SK-N-SH treated with all-trans-retinoic acid at 6 μM for 48 hours (cell line): ENCODE results near the gene SQSTM1.

Experiments used
- ATAC-seq: fragments of 200-7000 bp; cut with Tn5 transposase; 3 replicates; pipeline ENCODE4 v1.9.1; 2020; ENCODE audit warnings: mild to moderate bottlenecking, moderate library complexity
- ARNTL ChIP-seq: fragments of 450-650 bp; formaldehyde crosslinking; IDR thresholded peaks from 2 replicates; pipeline ENCODE4 v1.5.0; 2020; ENCODE audit warnings: low read depth, mild to moderate bottlenecking, moderate library complexity, borderline replicate concordance
- BACH2 ChIP-seq: fragments of 250-450 bp; sonication (Bioruptor Pico); IDR thresholded peaks from 2 replicates; pipeline ENCODE4 v1.9.0; 2021; ENCODE audit warnings: mild to moderate bottlenecking, borderline replicate concordance
- CREB5 ChIP-seq: fragments of 250-450 bp; sonication (Bioruptor Pico); IDR thresholded peaks from 2 replicates; pipeline ENCODE4 v1.5.1; 2020; ENCODE audit warnings: low read depth, mild to moderate bottlenecking, moderate library complexity
- CSDC2 ChIP-seq: fragments of 250-450 bp; sonication (Bioruptor Pico); IDR thresholded peaks from 2 replicates; pipeline ENCODE4 v1.5.0; 2020; ENCODE audit warnings: mild to moderate bottlenecking, moderate library complexity
- CSRNP3 ChIP-seq: fragments of 250-450 bp; sonication (Bioruptor Pico); IDR thresholded peaks from 2 replicates; pipeline ENCODE4 v1.5.1; 2021; ENCODE audit warnings: mild to moderate bottlenecking, moderate library complexity
- ESRRG ChIP-seq: fragments of 250-450 bp; sonication (Bioruptor Pico); IDR thresholded peaks from 2 replicates; pipeline ENCODE4 v1.6.1; 2021; ENCODE audit warnings: mild to moderate bottlenecking
- GLIS3 ChIP-seq: fragments of 250-450 bp; sonication (Bioruptor Pico); IDR thresholded peaks from 2 replicates; pipeline ENCODE4 v1.5.0; 2020; ENCODE audit warnings: mild to moderate bottlenecking, moderate library complexity
- ISL1 ChIP-seq: fragments of 250-450 bp; sonication (Bioruptor Pico); IDR thresholded peaks from 2 replicates; pipeline ENCODE4 v2.1.2; 2022; ENCODE audit warnings: mild to moderate bottlenecking, moderate library complexity
- OSR1 ChIP-seq: fragments of 250-450 bp; sonication (Bioruptor Pico); IDR thresholded peaks from 2 replicates; pipeline ENCODE4 v1.8.0; 2022; ENCODE audit warnings: moderate library complexity, mild to moderate bottlenecking, inconsistent platforms
- PATZ1 ChIP-seq: fragments of 250-450 bp; sonication (Bioruptor Pico); IDR thresholded peaks from 2 replicates; pipeline ENCODE4 v1.8.0; 2020; ENCODE audit warnings: mild to moderate bottlenecking, moderate library complexity, borderline replicate concordance
- POU6F1 ChIP-seq: fragments of 250-450 bp; sonication (Bioruptor Pico); IDR thresholded peaks from 2 replicates; pipeline ENCODE4 v1.8.0; 2021; ENCODE audit warnings: low read depth, mild to moderate bottlenecking, moderate library complexity, borderline replicate concordance
- PPARA ChIP-seq: fragments of 250-450 bp; sonication (Bioruptor Pico); IDR thresholded peaks from 2 replicates; pipeline ENCODE4 v1.5.0; 2020; ENCODE audit warnings: mild to moderate bottlenecking, borderline replicate concordance
- RARB ChIP-seq: fragments of 250-450 bp; sonication (Bioruptor Pico); IDR thresholded peaks from 2 replicates; pipeline ENCODE4 v1.8.0; 2021; ENCODE audit warnings: mild to moderate bottlenecking, moderate library complexity
- TCF4 ChIP-seq: fragments of 250-450 bp; sonication (Bioruptor Pico); IDR thresholded peaks from 2 replicates; pipeline ENCODE4 v1.8.0; 2021; ENCODE audit warnings: mild to moderate bottlenecking, moderate library complexity, borderline replicate concordance
- TSHZ2 ChIP-seq: fragments of 250-450 bp; sonication (Bioruptor Pico); IDR thresholded peaks from 2 replicates; pipeline ENCODE4 v1.5.0; 2020; ENCODE audit warnings: mild to moderate bottlenecking, moderate library complexity
- ZC3H10 ChIP-seq: fragments of 250-450 bp; sonication (Bioruptor Pico); IDR thresholded peaks from 2 replicates; pipeline ENCODE4 v1.5.1; 2021; ENCODE audit warnings: mild to moderate bottlenecking, moderate library complexity
- ZFP3 ChIP-seq: fragments of 250-450 bp; sonication (Bioruptor Pico); IDR thresholded peaks from 2 replicates; pipeline ENCODE4 v1.5.0; 2020; ENCODE audit warnings: mild to moderate bottlenecking, moderate library complexity
- ZFP30 ChIP-seq: fragments of 450-650 bp; formaldehyde crosslinking; IDR thresholded peaks from 2 replicates; pipeline ENCODE4 v1.5.0; 2022; ENCODE audit warnings: mild to moderate bottlenecking, moderate library complexity
- ZNF565 ChIP-seq: fragments of 450-650 bp; formaldehyde crosslinking; conservative IDR thresholded peaks from 2 replicates; pipeline ENCODE4 v1.5.0; 2020; ENCODE audit warnings: low read depth, mild to moderate bottlenecking, moderate library complexity
- ZNF70 ChIP-seq: fragments of 450-650 bp; formaldehyde crosslinking; IDR thresholded peaks from 2 replicates; pipeline ENCODE4 v1.5.0; 2020; ENCODE audit warnings: mild to moderate bottlenecking, moderate library complexity
- ZNF8 ChIP-seq: fragments of 450-650 bp; formaldehyde crosslinking; IDR thresholded peaks from 2 replicates; pipeline ENCODE4 v1.5.0; 2020; ENCODE audit warnings: mild to moderate bottlenecking, moderate library complexity

Gene SQSTM1

GRCh38 chr5:179869641-179870402 lies 49.1 kb downstream of the SQSTM1 start:
- ATAC-seq = no peak

GRCh38 chr5:179870403-179870903 lies 49.7 kb downstream of the SQSTM1 start:
- peak; percentile 34 for ATAC-seq
- TF ChIP-seq PPARA (CRISPR knock-in tag) (no peak), RARB (CRISPR knock-in tag) (no peak), CREB5 (CRISPR knock-in tag) (no peak), CSDC2 (CRISPR knock-in tag) (no peak), ZFP30 (CRISPR knock-in tag) (no peak), TSHZ2 (CRISPR knock-in tag) (no peak), ZNF70 (CRISPR knock-in tag) (no peak), TCF4 (CRISPR knock-in tag) (no peak), ZFP3 (CRISPR knock-in tag) (no peak), ARNTL (CRISPR knock-in tag) (no peak), ZNF8 (CRISPR knock-in tag) (no peak), CSRNP3 (CRISPR knock-in tag) (no peak), ESRRG (CRISPR knock-in tag) (no peak), PATZ1 (CRISPR knock-in tag) (no peak), ZNF565 (no peak), BACH2 (CRISPR knock-in tag) (no peak), GLIS3 (CRISPR knock-in tag) (no peak), POU6F1 (CRISPR knock-in tag) (no peak), OSR1 (CRISPR knock-in tag) (no peak)

More at GRCh38 chr5:179869641-179870402, 49.1 kb downstream of the SQSTM1 start:
- TF ChIP-seq BACH2 (CRISPR knock-in tag) (no peak), OSR1 (CRISPR knock-in tag) (no peak), ZC3H10 (CRISPR knock-in tag) (no peak), ZFP30 (CRISPR knock-in tag) (no peak), POU6F1 (CRISPR knock-in tag) (no peak), ISL1 (CRISPR knock-in tag) (no peak)
